ENCODE data around the gene PERCC1.

PERCC1 gene

GRCh38 chr16:1413684-1414531 is 17.0 kb upstream of the PERCC1 start:
- peak; percentile 50 for DNase-seq

GRCh38 chr16:1414532-1415260 is 16.2 kb upstream of the PERCC1 start, which contains the start of gene UNKL:
Gene UNKL, minus strand, starts transcription at chr16:1414704. Its CDS starts 13 bp downstream, at chr16:1414691.
- peak; percentile 50 for DNase-seq

- peak; percentile 4 for DNase-seq
Measured at GRCh38 chr16:1416521-1416941, 14.3 kb upstream of the PERCC1 start.

GRCh38 chr16:1420111-1420539 is 10.8 kb upstream of the PERCC1 start:
- no peak for DNase-seq

- DNase-seq = no peak
Measured at GRCh38 chr16:1422076-1422475, 8.8 kb upstream of the PERCC1 start.

- no peak for DNase-seq
Measured at GRCh38 chr16:1424028-1424427, 6.8 kb upstream of the PERCC1 start.

GRCh38 chr16:1425616-1426370 is 5.1 kb upstream of the PERCC1 start:
- DNase-seq = no peak

GRCh38 chr16:1426734-1427471 is 4.0 kb upstream of the PERCC1 start:
- no peak for DNase-seq

GRCh38 chr16:1427473-1428461 is 3.1 kb upstream of the PERCC1 start:
- DNase-seq = no peak

GRCh38 chr16:1428511-1428910 is 2.4 kb upstream of the PERCC1 start:
- DNase-seq = peak; percentile 23

GRCh38 chr16:1429012-1429411 is 1.9 kb upstream of the PERCC1 start:
- DNase-seq = no peak

GRCh38 chr16:1429631-1430030 is 1.2 kb upstream of the PERCC1 start:
- no peak for DNase-seq

- DNase-seq = no peak
Measured at GRCh38 chr16:1430214-1430758, 592 bp upstream of the PERCC1 start.

- DNase-seq = no peak
Measured at GRCh38 chr16:1431497-1432270, 806 bp downstream of the PERCC1 start.

- DNase-seq = no peak
Measured at GRCh38 chr16:1432388-1433262, 1.7 kb downstream of the PERCC1 start.

- DNase-seq = no peak
Measured at GRCh38 chr16:1433263-1433560, 2.3 kb downstream of the PERCC1 start.

GRCh38 chr16:1433756-1434155 is 2.9 kb downstream of the PERCC1 start:
- no peak for DNase-seq

GRCh38 chr16:1434644-1435592 is 4.0 kb downstream of the PERCC1 start:
- DNase-seq = no peak
